HG02943 (cell line): ENCODE data around the gene HOXC6.

Source experiments
- ATAC-seq: cut with Tn5 transposase; IDR thresholded peaks from one replicate; pipeline ENCODE4 v1.9.1; 2021; ENCODE audit warnings: mild to moderate bottlenecking, low read depth, moderate library complexity; ENCODE audit not compliant: unreplicated experiment

HOXC6 gene

GRCh38 chr12:54051874-54052437, 23.7 kb downstream of the HOXC6 start:
- ATAC-seq, result no peak

GRCh38 chr12:54052438-54053002, 24.3 kb downstream of the HOXC6 start:
- ATAC-seq, result no peak

DNA sequence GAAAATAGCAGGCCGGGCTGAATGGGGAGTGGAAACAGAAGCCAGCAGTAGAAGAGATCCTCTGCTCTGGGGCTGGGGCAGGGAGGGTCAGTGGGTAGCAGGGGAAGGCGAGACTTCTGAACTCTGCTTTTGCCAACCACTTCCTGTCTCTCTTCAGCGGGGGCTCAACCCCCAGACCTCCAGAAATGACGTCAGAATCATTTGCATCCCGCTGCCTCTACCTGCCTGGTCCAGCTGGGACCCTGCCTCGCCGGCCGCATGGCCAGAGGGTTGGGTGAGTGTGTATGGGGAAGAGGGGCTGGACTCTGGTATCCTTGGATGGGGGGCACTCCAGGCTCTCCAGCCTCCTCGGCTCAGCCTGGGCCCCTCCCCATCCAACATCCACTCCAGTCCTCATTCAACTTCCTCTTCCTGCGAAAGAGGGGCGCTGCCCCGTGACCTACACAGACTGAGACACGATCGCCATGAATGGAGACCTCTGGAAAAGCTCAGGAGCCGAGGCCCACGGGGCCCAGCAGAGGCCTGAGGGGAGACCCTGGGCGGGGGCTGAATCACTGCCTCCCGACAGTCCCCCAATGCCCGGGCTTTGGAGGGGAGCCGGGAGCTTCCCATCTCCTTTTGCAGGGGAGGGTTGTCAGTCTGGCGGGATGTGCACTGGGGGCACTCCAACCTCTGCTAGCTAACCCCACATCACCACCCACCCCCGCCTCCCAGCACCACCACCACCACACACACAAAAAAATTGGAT, 24.9 kb downstream of the HOXC6 start:
- peak; percentile 62 for ATAC-seq

- peak; percentile 38 for ATAC-seq
Measured at GRCh38 chr12:54053751-54054741, 25.8 kb downstream of the HOXC6 start, which contains the start of gene HOXC4. Gene HOXC4 (plus strand): TSS chr12:54053835. CDS start chr12:54053923, 88 bp downstream.

- ATAC-seq, result no peak
Measured at GRCh38 chr12:54054742-54055194, 26.5 kb downstream of the HOXC6 start.

- no peak for ATAC-seq
Measured at GRCh38 chr12:54055552-54055951, 27.3 kb downstream of the HOXC6 start.

DNA sequence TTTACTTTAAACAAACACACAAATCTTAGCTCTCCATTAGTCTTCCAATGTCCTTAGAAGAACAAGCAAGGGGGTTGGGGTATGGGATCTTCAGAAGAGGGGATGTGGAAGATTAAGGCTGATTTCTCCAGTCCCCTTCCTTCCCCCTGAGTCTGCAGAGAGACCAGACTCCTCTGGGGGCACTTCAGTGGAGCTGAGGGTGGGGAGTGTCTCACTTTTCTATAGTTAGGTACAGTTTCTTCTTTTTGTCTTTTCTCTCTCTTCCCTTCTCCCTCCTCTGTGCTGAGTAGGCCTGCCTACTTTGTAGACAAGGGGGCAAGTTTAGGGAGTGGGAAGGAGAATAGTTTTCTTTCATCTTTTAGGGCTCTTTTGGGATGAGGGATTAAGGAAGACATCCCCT, 27.9 kb downstream of the HOXC6 start:
- no peak for ATAC-seq

- ATAC-seq, result no peak
Measured at GRCh38 chr12:54058128-54058768, 30.0 kb downstream of the HOXC6 start.

GRCh38 chr12:54059668-54060067, 31.4 kb downstream of the HOXC6 start:
- no peak for ATAC-seq

DNA sequence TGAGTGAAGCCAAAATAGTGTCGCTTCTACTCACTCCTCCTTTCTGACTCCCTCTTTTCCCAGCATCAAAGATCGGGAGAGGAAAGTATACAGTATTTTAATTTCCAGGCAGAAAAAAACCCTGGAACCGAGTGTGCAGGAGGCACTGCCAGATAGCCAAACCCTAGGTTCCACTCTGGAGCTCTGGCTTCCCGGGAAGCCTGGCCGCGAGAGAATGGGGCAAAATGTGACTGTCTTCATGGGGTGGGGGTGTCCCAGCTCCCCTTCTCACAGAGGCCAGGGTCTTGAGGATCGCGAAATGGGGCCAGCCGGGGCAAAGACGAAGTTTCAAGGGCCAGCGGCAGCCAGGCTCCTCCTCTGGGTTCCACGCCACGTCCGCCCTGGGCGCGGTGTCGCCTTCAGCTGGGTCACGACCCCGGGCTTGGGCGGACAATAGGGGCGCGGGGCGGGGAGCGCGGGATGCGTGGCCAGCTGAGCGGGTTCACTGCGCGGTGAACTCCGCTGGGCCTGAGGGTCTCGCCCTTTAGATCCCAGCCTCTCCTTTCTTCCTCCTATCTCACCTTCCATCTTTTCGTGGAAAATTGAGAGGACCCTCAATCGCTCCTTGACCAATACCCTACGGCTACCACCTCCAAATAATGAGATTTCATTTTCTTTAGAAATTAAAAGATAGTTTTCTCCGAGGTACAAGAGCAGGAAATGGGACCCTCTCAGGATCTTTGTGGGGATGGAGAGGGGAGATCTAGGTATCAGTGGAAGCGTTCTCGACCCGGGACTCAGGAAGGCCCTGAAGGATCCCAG, 32.1 kb downstream of the HOXC6 start:
- no peak for ATAC-seq

DNA sequence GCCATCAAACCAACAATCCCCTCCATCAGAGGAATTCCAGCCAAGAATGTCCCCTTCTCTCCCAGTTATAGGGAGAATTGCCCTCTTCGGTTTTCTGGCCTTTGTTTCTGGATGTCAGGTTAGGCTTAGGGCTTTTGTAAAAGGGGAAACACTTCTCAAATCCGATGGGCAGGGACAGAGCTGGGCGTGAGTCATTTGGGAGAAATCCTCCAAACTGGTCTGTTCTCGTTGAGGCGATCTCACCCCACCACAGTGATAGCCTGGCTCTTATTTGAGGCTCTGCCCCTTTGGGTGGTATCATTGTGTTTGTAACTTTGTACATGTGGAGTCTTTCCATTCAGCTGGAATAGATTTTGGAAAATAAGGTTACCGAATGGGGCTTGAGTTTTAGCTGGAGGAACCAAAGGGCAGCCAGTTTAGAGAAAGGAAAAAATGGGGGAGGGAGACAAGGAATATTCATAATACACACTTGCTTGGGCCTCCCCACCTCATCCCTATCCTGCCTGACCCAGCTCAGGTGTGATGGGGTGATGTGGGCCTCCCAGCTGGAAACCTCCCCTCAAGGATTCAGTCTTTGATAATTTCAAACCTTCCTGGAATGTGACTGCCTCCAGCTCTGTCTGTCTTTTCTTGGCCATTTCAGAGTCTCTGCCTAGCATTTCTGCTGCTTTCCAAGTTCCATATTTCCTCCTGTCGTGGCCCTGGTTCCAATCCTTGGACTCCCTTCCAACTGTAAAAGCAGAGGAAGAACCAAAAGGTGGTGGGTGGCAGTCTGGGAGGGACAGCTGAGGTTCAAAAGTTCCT, 32.9 kb downstream of the HOXC6 start:
- no peak for ATAC-seq

GRCh38 chr12:54065677-54066076, 37.4 kb downstream of the HOXC6 start:
- no peak for ATAC-seq

DNA sequence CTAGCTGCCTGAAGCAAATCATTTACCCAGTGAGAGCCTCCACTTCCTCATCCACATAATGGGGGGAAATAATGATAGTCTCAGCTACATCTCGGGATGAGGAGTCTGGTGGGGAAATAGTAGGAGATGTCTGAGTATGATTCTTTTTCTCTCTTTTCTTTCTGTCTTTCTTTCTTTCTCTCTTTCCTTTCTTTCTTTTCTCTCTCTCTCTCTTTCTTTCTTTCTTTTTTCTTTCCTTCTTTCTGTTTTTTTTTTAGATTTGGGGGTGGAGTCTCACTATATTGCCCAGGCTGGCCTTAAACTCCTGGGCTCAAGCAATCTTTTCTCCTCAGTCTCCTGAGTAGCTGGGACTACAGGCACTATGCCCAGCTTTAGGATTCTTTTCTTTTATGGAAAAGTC, 38.2 kb downstream of the HOXC6 start:
- no peak for ATAC-seq

DNA sequence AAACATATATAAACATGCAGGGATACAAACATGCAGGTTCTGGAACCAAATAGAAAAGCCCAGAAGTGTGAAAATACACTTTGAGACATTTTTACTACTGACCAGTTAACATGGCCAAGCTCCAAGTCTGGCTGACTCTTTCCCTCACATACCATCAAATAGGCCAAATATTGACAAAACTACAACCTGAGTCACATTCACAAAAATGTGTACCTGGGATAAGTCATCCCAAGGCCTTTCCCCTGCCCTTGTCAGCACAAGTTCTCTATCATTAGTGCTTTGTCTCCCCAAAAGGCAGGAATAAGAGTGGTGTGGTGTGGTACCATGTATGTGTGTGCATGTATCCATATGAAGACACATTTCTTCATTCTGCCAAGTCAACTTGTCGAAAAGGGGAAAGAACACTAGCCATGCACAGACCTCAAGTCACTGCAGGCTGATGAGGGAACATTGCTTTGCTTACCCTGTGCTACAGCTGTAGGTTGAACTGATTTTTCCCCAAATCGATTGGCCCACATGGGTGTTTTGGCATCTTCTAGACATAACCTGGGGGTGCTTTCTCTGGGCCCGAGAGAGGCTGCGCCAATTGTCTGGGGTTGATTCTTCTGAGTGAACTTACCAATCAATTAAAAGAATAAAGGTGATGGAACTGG, 40.3 kb downstream of the HOXC6 start:
- no peak for ATAC-seq

DNA sequence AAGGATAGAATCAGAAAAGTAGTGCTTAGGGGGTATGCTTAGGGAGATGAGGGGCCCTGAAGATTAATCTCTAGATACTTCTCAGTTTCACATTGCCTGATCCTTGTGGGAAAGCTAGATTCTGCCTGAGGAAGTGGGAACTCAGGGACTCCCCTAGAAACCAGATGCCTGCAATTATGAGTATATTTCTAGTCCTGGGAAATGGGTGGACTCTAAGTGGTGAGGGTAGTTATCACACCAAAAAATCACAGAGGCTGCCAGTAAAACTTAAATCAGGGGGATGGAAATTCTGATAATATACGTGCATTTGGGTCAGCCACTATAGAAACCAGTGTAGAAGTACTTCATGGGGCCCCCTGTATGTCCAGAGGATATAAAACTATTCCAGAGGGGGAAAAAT, 43.7 kb downstream of the HOXC6 start:
- ATAC-seq, result no peak

DNA sequence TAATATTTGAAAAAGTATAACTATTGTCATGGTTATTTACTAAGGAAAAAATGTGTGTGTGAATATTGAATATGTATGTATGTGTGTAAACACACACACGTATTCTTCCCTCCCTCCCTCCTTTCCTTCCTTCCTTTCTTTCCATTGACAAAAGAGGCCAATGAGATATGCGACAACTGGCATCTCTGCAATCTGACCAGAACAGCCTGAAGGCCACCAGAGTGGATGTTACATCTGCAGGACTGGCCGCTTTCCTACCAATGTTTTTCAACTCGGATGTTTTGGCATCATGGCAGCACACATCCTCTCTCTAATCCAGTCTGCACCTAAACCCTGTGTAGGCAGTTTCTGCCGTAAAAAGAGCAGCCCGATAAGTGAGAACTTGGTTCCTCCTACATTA, 46.1 kb downstream of the HOXC6 start:
- no peak for ATAC-seq

- ATAC-seq, result no peak
Measured at GRCh38 chr12:54075409-54075808, 47.2 kb downstream of the HOXC6 start.

DNA sequence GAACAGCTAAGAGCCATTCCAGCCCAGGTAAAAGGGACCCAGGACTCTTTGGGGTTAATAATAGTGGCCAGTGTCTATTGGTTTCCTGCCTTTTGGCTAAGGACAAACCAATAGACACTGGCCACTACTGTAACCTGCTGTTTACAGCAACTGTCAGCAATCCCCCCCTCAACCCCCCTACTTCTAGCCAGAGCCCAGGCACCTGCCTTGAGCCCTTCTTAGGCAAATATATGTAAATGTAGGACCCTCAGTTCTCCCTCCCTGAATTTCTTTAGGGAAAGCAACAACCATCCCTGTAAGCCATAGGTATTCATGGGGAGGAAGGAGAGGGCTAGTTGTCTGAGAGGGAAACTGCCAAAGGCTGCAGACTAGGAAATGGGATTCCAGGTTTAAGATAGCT, 47.7 kb downstream of the HOXC6 start:
- no peak for ATAC-seq
